ENCODE measurements around the gene HSPG2. TPM values are rescaled to one million over a fixed set of nuclear protein-coding genes. Genes with fewer than 3 reads are reported as not detected.
A peak's percentile ranks its signal among the peaks of the same experiment; 100 is the strongest.
"Not testable (repeated sequence)": the region's sequence is repeated elsewhere in the genome, so short reads cannot be mapped to it uniquely, and the experiment has no call there.

The HSPG2 gene
- total and polyA plus RNA-seq, 9 of the 15 experiments (the other 6 are each of a cell fraction or from before 2014, with no cell fraction given): 0.14 to 160 (median 15.7) TPM

- TF ChIP-seq ZNF639 (CRISPR knock-in tag; conservative IDR thresholded peaks at IDR 0.05 in 1 of 2, IDR thresholded peaks at IDR 0.05 in 1 of 2): peak in 1 of 2 experiments; percentile 3; a peak in 1 of 4 replicates
- TF ChIP-seq HDAC1 (IDR thresholded peaks at IDR 0.05): 0 out of 4 replicates have a peak, but pooled peaks of 1 of the 2 experiments have one; percentile 1
- peak; percentile 12; the same call in 1 of the 2 replicates for TF ChIP-seq EP400 (IDR thresholded peaks at IDR 0.05)
- TF ChIP-seq THAP7 (CRISPR knock-in tag; IDR thresholded peaks at IDR 0.05): 0 out of 2 replicates have a peak, but pooled peaks have one; percentile 21
- peak; percentile 70; the same call in 1 of the 2 replicates for TF ChIP-seq ZC3H11A (IDR thresholded peaks at IDR 0.05; ENCODE audit: low read depth, low read length)
- 0 out of 2 replicates have a peak, but pooled peaks have one; percentile 11 for TF ChIP-seq L3MBTL2 (IDR thresholded peaks at IDR 0.05)
- TF ChIP-seq FOXK2 (conservative IDR thresholded peaks at IDR 0.05 in 1 of 2, IDR thresholded peaks at IDR 0.05 in 1 of 2; ENCODE audit: low read depth in 2 of 2): peak in 1 of 2 experiments; percentile 12; a peak in 1 of 4 replicates
- Histone ChIP-seq H3K79me2 (ENCODE audit: control insufficient read depth, insufficient read depth, low read length) (peaks cover 49% of the 10 kb centered on the region), H3K36me3 (ENCODE audit: control insufficient read depth, insufficient read depth, low read length) (peaks cover 24% of the 10 kb centered on the region; the same call in 1 of the 3 replicates), H3K4me1 (replicated peaks in 1 of 2; ENCODE audit: control insufficient read depth in 2 of 2, insufficient read depth in 2 of 2, low read length in 2 of 2) (peaks cover 77 to 80% of the 10 kb centered on the region in 2 experiments), H3K4me2 (ENCODE audit: insufficient read depth, low read length) (peak overlapping the region; percentile 13; the same call in 1 of the 2 replicates), H3K9ac (ENCODE audit: insufficient read depth in 1 of 2, low read depth in 2 of 2, low read length in 2 of 2) (peak overlapping the region in 1 of 2 experiments; percentile 76; a peak in 1 of 4 replicates), H3K27ac (ENCODE audit: extremely low read depth, low read depth, low read length) (peak overlapping the region; percentile 55; the same call in 2 of the 3 replicates)
- BruUV-seq (replicated peaks); H2AFZ ChIP-seq (ENCODE audit: low read depth, low read length); ATAC-seq; CTCF ChIA-PET (ENCODE audit: low intra/inter-chr PET ratio); FAIRE-seq; in situ Hi-C loops (cut with MboI); H3K27me3 ChIP-seq (ENCODE audit: control insufficient read depth in 2 of 2, insufficient read depth in 2 of 2, low read length in 2 of 2); H3K4me3 ChIP-seq; H3K9me1 ChIP-seq (ENCODE audit: control insufficient read depth, insufficient read depth, low read length); DNase-seq (ENCODE audit: extremely low read depth in 1 of 4, low spot score in 3 of 4); H4K20me1 ChIP-seq (replicated peaks; ENCODE audit: control insufficient read depth, insufficient read depth, low read length); H3K9me3 ChIP-seq (replicated peaks; ENCODE audit: control insufficient read depth, insufficient read depth, low read depth, low read length); intact Hi-C loops (cut with micrococcal nuclease): not testable (repeated sequence)
- POLR2A ChIA-PET: interaction anchor here (0.6 to 1.8 kb wide), 8 partner anchors 9 to 597 kb away, joined by 3 to 6 read pairs (median 4); partner anchors contain the start of gene USP48
- 40% methylated on average over 6 of the region's 6 CpGs for WGBS (ENCODE audit: insufficient coverage, low coverage, missing lambda C conversion rate)
These were observed 19.9 kb downstream of the HSPG2 start for GRCh38 chr1:21917239-21917631.
